Mononuclear cell (primary cell): Measurements from ENCODE around the gene CCDC141. TPM values are rescaled to one million over a fixed set of nuclear protein-coding genes. Genes with fewer than 3 reads are reported as not detected.

Experiments
- H3K27me3 ChIP-seq: 2 replicates; pipeline ENCODE4 v1.6.0; 2011; ENCODE audit warnings: low read length, control low read depth; ENCODE audit not compliant: insufficient read depth
- H3K4me1 ChIP-seq: 2 replicates; pipeline ENCODE4 v1.5.1; 2011; ENCODE audit warnings: mild to moderate bottlenecking, low read length, control low read depth; ENCODE audit not compliant: insufficient read depth
- H3K4me3 ChIP-seq: 2 replicates; pipeline ENCODE4 v1.5.1; 2011; ENCODE audit warnings: mild to moderate bottlenecking, low read length, moderate library complexity
- H3K9me3 ChIP-seq: 2 replicates; pipeline ENCODE4 v1.5.1; 2011; ENCODE audit warnings: low read depth, mild to moderate bottlenecking, control low read depth, low read length
- total RNA-seq: library from RNA; depleted of rRNA; stranded (reverse); fragments of >200 nt; gene quantifications from one replicate; pipeline ENCODE4 v1.2.3, GENCODE V29; 2012

CCDC141 gene
- total RNA-seq, 1 donor = 33.9 TPM

DNA sequence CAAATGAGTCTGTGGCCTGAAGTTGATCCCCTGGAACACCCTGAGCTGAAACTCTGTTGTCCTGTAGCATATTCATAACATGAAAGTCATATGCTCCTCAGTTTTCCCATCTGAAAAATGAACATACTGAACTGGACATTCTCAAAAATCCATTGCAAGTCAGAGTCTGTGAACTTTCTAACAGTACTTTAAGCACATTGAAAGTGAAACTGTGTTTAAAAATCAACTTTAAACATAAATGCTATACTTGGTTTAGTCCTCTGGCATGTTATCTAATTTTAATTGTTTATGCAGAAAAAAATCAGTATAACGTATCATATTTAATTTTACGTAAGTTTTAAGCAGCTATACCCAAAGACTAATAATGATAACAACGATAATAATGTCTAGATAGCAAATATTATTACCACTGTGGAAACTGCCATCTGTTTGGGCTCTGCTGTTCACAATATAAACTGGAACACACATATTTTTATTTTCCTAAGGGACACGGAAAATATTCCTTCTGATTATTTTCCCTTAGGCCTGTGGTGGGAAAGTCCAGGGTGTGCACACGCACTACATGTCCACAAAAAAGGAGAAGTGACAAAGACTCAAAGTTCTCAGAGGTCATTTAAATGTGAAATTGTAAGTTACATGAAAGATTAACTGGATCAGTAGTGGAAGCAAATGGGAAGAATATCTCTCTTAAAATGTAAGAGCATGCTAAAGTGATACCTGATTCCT is 186.6 kb downstream of the CCDC141 start:
- Histone ChIP-seq H3K9me3 (no peaks in the 10 kb centered on the region), H3K4me1 (no peaks in the 10 kb centered on the region), H3K27me3 (no peaks in the 10 kb centered on the region), H3K4me3 (no peak overlapping the region)

DNA sequence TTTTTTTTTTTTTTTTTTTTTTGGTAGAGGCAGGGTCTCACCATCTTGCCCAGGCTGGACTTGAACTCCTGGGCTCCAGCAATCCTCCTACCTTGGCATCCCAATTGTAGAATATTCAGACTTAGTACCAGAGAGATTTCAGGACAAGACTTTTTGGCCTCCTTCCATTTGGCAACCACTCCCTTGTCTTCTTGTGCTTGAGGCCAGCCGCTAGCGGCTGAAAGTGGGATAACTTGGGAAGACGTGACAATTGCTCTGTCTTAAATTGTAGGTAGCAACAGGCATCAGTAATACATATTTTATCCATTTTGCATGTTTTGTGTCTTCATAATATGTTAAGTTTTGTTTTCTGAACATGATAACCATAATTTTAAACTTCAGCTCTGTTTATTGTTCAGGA is 189.4 kb downstream of the CCDC141 start:
- H3K9me3 ChIP-seq = no peaks in the 10 kb centered on the region
- no peaks in the 10 kb centered on the region for H3K4me1 ChIP-seq
- H3K27me3 ChIP-seq = no peaks in the 10 kb centered on the region
- H3K4me3 ChIP-seq = no peak overlapping the region

DNA sequence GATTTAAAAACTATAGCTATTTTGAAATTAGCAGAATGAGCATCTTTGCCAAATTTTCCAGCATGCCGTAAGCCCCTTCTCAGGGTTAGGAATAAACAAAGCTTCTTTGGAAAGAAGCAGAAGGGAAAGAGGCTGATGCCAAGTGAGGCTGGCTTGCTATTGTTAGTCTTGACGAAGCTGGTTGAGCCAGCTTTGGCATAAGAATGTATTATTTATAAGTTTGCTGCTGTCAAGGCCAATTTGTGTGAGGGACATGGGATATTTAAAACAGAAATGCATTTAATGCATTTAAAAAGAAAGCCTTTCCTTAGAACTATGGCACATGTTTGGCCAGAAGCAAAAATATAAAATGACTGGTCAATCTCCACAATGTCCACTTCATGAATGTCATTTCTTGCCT is 190.2 kb downstream of the CCDC141 start:
- Histone ChIP-seq H3K4me1 (no peaks in the 10 kb centered on the region), H3K4me3 (no peak overlapping the region), H3K9me3 (no peaks in the 10 kb centered on the region), H3K27me3 (no peaks in the 10 kb centered on the region)

DNA sequence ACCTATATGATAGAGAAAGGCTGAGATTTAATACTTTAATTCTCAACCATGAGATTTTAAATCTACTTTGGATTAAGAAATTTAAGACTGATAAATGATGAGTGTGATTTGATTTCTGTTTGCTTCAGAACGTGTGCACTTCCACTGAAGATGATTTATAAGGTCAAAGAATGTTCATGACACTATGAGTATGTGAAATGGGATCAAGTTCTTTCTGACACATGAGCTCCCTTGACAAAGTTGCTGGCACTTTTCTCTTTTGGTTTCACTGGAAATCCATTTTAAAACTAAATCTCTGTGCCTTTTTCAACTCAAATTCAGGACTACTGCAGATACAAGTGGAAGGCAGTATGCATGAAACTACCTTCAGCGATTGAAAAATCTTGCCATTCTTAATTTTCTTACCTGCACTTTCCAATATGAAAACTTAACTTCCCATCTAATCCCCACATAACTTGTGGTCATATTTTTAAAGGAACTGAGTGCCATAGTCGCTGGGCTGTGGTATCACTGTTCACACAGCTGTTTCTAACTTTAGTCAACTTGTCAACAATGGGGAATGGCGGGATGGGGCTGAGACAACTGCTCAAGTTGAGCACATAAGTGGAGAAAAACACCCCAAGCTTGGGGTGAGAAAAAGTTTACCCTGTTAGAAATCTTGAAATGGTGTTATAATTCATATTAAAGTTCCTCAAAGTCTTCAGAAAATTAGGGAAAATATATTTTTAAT is 190.9 kb downstream of the CCDC141 start:
- H3K4me3 ChIP-seq = no peak overlapping the region
- no peaks in the 10 kb centered on the region for H3K9me3 ChIP-seq
- no peaks in the 10 kb centered on the region for H3K27me3 ChIP-seq
- H3K4me1 ChIP-seq = no peaks in the 10 kb centered on the region

DNA sequence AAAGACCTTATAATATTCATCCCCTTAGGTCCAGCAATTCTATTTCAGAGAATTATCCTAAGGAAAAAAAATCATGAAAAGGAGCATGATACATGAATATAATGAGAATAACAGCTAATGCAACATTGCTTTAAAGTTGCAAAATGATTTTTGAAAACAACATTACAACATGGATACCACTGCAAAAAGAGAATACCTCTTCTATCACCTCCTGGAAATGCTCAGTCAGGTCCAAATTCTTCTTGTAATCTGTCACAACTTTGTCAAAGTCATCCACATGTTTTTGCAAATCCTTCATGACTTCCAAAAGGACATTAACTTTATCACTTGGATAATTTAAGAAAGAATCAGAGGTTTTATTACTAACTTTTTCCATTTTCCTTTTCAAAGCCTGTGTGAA is 194.8 kb downstream of the CCDC141 start:
- no peaks in the 10 kb centered on the region for H3K9me3 ChIP-seq
- H3K4me3 ChIP-seq = no peak overlapping the region
- H3K4me1 ChIP-seq = no peaks in the 10 kb centered on the region
- H3K27me3 ChIP-seq = no peaks in the 10 kb centered on the region

DNA sequence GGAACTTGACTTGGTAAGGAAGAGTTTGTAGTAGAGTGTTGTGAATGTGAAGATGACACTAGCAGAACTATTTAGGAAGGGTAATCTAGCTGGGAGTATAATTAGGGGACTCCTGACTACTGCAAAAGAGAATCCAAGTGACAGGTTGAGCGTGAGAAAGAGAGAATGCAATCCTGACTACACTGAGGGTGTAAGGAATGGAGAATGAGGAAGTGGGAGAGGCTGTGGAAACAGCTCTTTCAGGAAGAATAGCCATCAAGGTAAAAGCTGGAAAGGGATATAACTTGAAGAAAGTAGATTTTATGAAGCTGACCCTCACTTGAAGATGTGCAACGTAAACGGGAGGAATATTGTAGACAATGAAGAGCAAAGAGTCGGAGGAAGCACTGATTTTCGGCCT is 201.6 kb downstream of the CCDC141 start:
- Histone ChIP-seq H3K27me3 (no peaks in the 10 kb centered on the region), H3K4me3 (no peak overlapping the region), H3K9me3 (no peaks in the 10 kb centered on the region), H3K4me1 (no peaks in the 10 kb centered on the region)

DNA sequence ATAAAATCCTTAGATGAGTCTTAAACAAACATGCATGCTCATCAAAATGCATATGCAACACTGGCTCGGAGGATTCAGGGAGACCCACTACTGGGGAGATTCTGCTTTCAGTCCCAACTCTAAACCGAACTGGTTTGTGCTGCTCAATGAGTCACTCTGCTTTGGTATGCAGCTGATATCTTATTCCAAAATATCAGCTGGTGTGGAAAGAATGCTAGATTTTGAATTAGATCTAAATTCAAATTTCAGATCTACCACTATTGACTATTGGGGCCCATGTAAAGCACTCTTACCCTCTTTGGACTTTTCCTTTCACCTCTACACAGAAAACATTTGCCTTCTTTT is 203.5 kb downstream of the CCDC141 start:
- Histone ChIP-seq H3K27me3 (no peaks in the 10 kb centered on the region), H3K9me3 (no peaks in the 10 kb centered on the region), H3K4me3 (no peak overlapping the region), H3K4me1 (no peaks in the 10 kb centered on the region)

DNA sequence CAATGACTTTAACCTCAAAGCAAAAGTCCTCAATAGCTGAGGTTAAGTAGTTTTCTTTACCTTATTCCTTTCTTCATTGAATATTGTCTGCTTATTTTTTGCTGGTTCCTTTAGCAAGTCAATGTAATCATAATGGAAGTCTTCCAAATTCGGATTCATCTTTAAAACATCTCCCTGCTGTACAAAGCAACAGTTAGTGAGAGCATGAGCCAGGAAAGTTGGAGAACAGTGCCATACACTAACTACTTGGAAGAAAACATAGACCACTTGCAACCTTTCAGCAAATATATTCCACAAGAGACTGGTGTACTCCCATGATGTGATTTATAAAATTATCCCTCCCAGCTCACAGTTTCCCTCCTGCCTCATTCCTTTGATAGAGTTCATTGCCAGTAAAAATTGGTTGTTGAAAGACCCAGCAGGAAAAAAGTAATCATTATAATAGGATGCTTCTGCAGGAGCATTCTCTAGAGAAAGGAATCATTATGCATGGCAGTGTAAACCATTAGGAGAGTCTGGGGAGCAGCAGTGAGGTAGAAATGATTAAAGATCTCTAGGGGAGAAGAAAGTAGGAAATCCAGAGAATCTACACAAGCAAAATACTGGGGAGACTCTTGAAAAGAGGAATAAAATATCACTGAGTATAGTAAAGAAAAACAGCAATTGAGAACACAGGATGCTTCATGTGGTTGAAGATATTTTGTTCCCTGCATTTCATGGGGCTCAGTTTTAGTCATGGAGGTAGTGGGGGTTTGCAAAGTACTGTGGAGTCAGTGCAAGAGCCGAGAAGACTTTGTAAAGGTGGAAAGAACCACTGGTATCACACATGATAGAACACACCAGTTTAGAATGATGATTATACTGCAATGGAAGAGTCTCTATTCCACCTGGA is 204.1 kb downstream of the CCDC141 start:
- H3K4me3 ChIP-seq = no peak overlapping the region
- no peaks in the 10 kb centered on the region for H3K4me1 ChIP-seq
- no peaks in the 10 kb centered on the region for H3K27me3 ChIP-seq
- H3K9me3 ChIP-seq = no peaks in the 10 kb centered on the region

DNA sequence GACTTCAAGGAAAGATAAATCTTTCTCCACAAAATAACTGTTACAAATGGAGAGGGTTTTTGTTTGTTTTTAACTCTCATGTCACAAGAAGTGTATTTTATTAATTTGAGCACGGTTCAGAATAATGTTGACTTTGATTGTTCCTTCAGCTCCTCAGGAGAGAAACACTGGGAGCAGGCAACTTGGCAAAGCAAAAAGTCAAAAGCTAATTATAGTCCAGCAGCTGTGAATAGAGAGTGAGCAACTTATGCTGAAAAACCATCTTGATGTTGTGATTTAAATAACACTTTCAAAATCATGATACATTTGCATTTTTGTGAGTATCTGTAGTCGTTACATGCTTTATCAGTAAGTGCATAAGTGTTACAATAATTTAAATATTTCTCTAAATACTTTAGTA is 205.2 kb downstream of the CCDC141 start:
- Histone ChIP-seq H3K27me3 (no peaks in the 10 kb centered on the region), H3K9me3 (no peaks in the 10 kb centered on the region), H3K4me1 (no peaks in the 10 kb centered on the region), H3K4me3 (no peak overlapping the region)

DNA sequence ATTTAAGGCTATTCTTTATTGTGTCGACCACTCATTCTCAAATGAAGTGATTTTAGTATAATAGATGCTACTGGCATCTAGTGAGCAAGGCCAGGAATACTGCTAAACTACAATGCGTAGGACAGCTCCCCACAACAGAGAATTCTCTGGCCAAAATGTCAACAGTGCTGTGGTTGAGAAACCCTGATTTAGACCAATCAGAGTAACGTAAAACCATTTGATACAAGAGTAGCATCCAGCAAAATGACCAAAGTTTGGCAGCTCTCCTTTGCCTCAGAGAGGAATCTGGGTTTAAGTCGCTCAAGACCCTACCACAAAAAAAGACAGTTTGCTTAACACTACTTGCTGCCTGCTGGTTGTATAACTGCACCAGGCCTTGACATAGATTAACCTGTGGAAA is 205.7 kb downstream of the CCDC141 start:
- Histone ChIP-seq H3K9me3 (no peaks in the 10 kb centered on the region), H3K4me1 (no peaks in the 10 kb centered on the region), H3K27me3 (no peaks in the 10 kb centered on the region), H3K4me3 (no peak overlapping the region)

DNA sequence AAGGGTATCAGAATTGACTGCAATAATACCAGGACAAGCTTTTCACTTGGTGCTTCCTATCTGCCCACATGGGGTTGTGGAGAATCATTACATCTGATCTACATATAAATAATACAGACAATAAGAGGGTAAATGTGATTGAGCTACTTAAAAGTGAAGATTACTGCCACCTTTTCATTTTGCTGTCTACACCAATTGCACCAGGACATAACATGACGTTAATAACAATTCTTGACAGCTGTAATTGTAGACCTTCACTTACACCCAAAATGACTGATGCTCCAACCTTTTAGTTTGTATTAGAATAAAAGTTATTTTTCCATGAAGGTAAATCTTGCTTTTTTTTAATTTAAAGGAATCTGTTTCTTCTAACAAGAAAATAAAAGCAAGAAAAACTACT is 206.2 kb downstream of the CCDC141 start:
- Histone ChIP-seq H3K27me3 (no peaks in the 10 kb centered on the region), H3K4me1 (no peaks in the 10 kb centered on the region), H3K4me3 (no peak overlapping the region), H3K9me3 (no peaks in the 10 kb centered on the region)

DNA sequence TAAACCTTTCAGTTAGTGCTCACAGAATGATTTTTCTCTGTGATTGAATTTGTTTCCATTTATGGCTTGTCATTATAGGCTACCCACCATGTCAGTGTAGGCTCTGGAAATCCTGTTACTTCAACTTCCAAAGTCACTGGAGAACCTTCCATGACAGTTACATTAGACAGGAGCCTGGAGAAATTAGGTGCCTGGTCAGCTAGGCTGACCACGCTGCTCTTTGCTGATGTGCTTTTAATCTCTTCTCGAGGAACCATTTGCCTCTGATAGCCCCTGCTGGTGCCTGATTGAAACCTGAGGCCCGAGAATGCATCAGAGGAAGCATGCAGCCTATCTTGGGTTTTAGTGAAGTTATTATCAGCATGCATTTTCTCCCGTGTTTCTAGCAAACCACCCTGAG is 213.1 kb downstream of the CCDC141 start:
- H3K27me3 ChIP-seq = no peaks in the 10 kb centered on the region
- H3K9me3 ChIP-seq = no peaks in the 10 kb centered on the region
- no peaks in the 10 kb centered on the region for H3K4me1 ChIP-seq
- H3K4me3 ChIP-seq = no peak overlapping the region

DNA sequence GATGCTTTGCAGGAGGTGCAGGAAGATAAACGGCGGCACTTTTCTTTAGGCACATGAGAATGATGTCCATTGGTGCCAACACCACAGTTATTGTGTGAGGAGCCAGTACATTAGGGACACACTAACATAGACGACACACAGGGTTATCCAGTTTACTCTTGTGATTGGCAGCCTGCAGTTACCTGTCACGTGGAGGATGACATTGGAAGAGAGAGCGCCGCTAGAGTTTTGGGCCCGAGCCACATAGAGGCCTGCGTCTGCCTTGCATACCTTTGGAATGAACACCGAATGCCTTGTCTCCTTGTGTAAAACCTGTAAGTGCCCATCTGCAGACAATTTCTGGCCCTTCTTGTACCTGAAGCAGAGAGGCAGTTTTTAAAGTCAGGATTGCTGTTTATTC is 215.9 kb downstream of the CCDC141 start:
- Histone ChIP-seq H3K9me3 (no peaks in the 10 kb centered on the region), H3K4me3 (no peak overlapping the region), H3K27me3 (no peaks in the 10 kb centered on the region), H3K4me1 (no peaks in the 10 kb centered on the region)

DNA sequence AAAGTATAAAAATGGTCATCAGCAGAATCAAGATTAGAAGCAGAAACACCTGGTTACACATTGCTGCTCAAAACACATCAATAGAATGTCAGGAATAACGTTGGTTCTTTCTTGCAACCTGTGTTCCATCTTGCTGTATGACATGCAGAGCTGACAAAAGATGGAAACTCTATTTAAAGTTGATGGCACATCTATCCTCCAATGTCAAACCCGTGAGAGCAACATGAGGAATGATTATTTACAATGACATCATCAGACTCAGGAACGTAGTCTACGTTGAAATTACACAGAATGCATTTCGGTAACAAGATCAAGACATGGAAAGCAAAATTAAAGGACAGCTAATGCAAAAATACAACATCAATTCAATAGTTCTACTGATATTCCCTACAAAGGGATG is 216.6 kb downstream of the CCDC141 start:
- no peaks in the 10 kb centered on the region for H3K4me1 ChIP-seq

DNA sequence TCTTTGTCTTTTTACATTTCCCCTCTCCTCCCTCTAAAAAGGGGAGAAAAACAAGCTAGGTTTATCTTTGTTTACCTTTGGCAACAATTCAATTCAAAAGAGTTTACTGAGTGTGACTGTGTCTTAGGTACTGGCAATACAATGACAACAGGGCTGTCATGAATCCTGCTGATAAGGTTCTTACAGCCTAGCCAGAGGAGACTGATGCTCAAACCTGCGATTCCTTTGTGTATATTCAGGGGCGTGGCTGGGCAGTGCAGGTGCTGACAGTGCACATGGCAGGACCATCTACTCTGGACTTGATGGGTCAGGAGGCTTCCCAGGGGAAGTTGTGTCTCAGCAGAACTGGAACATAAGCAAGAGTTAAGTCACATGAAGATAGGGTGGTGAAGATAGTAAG is 219.5 kb downstream of the CCDC141 start:
- no peaks in the 10 kb centered on the region for H3K4me1 ChIP-seq
- H3K27me3 ChIP-seq = no peaks in the 10 kb centered on the region
- no peak overlapping the region for H3K4me3 ChIP-seq
- H3K9me3 ChIP-seq = no peaks in the 10 kb centered on the region

More for the DNA sequence above, 216.6 kb downstream of the CCDC141 start:
- H3K27me3 ChIP-seq = no peaks in the 10 kb centered on the region
- H3K9me3 ChIP-seq = no peaks in the 10 kb centered on the region
- no peak overlapping the region for H3K4me3 ChIP-seq
